ENCODE results near the gene CDH13. TPM values are rescaled to one million over a fixed set of nuclear protein-coding genes. Genes with fewer than 3 reads are reported as not detected.
A peak's percentile ranks its signal among the peaks of the same experiment; 100 is the strongest.

Gene CDH13
- total RNA-seq, 1 experiment from 2014 or later, result 49.3 TPM

GRCh38 chr16:83797013-83797412, 1170.2 kb downstream of the CDH13 start:
- no TSS peak for BruUV-seq (replicated peaks)
- TF ChIP-seq CTCF (IDR thresholded peaks at IDR 0.05; ENCODE audit: unreplicated experiment), result no peak

GRCh38 chr16:83799336-83799735, 1172.6 kb downstream of the CDH13 start:
- no peak for TF ChIP-seq CTCF (IDR thresholded peaks at IDR 0.05; ENCODE audit: unreplicated experiment)
- ChIA-PET CTCF (no interaction called here), POLR2A (no interaction called here)
- Mint-ChIP-seq H3K9me3 (ENCODE audit: unreplicated experiment) (no peaks in the 10 kb centered on the region), H3K27me3 (ENCODE audit: insufficient read depth, unreplicated experiment) (no peaks in the 10 kb centered on the region), H3K27ac (ENCODE audit: low read depth, unreplicated experiment) (no peak overlapping the region), H3K36me3 (ENCODE audit: insufficient read depth, unreplicated experiment) (no peaks in the 10 kb centered on the region), H3K4me1 (ENCODE audit: insufficient read depth, unreplicated experiment) (peaks cover 19% of the 10 kb centered on the region), H3K4me3 (ENCODE audit: unreplicated experiment) (no peak overlapping the region)
- intact Hi-C loops (cut with micrococcal nuclease), result no loop called here
- no TSS peak for BruUV-seq (replicated peaks)
- no peak for DNase-seq (ENCODE audit: unreplicated experiment)

More at GRCh38 chr16:83797013-83797412, 1170.2 kb downstream of the CDH13 start:
- no peak for DNase-seq (ENCODE audit: unreplicated experiment)
- no peak overlapping the region for H3K27ac Mint-ChIP-seq (ENCODE audit: low read depth, unreplicated experiment)
- CTCF ChIA-PET, result interaction anchor here (0.8 kb wide), 1 partner anchor 11 kb away, joined by 4 read pairs; no protein-coding TSS in a partner anchor
- peaks cover 6% of the 10 kb centered on the region for H3K36me3 Mint-ChIP-seq (ENCODE audit: insufficient read depth, unreplicated experiment)
- intact Hi-C loops (cut with micrococcal nuclease), result no loop called here
- POLR2A ChIA-PET, result no interaction called here
- no peak overlapping the region for H3K4me3 Mint-ChIP-seq (ENCODE audit: unreplicated experiment)
- peaks cover 7% of the 10 kb centered on the region for H3K4me1 Mint-ChIP-seq (ENCODE audit: insufficient read depth, unreplicated experiment)
- H3K9me3 Mint-ChIP-seq (ENCODE audit: unreplicated experiment), result peaks cover 7% of the 10 kb centered on the region
- no peaks in the 10 kb centered on the region for H3K27me3 Mint-ChIP-seq (ENCODE audit: insufficient read depth, unreplicated experiment)

- H3K4me3 Mint-ChIP-seq (ENCODE audit: unreplicated experiment), result peak overlapping the region; percentile 54
- intact Hi-C loops (cut with micrococcal nuclease), result no loop called here
- no peaks in the 10 kb centered on the region for H3K36me3 Mint-ChIP-seq (ENCODE audit: insufficient read depth, unreplicated experiment)
- no peaks in the 10 kb centered on the region for H3K9me3 Mint-ChIP-seq (ENCODE audit: unreplicated experiment)
- H3K27me3 Mint-ChIP-seq (ENCODE audit: insufficient read depth, unreplicated experiment), result no peaks in the 10 kb centered on the region
- TF ChIP-seq CTCF (IDR thresholded peaks at IDR 0.05; ENCODE audit: unreplicated experiment), result no peak
- H3K27ac Mint-ChIP-seq (ENCODE audit: low read depth, unreplicated experiment), result peak overlapping the region; percentile 52
- CTCF ChIA-PET, result no interaction called here
- POLR2A ChIA-PET, result no interaction called here
- peak; percentile 40 for DNase-seq (ENCODE audit: unreplicated experiment)
- H3K4me1 Mint-ChIP-seq (ENCODE audit: insufficient read depth, unreplicated experiment), result peaks cover 19% of the 10 kb centered on the region
- BruUV-seq (replicated peaks), result no TSS peak
Measured at GRCh38 chr16:83802135-83802534, 1175.4 kb downstream of the CDH13 start.

- Mint-ChIP-seq H3K9me3 (ENCODE audit: unreplicated experiment) (no peaks in the 10 kb centered on the region), H3K36me3 (ENCODE audit: insufficient read depth, unreplicated experiment) (no peaks in the 10 kb centered on the region), H3K27ac (ENCODE audit: low read depth, unreplicated experiment) (peak overlapping the region; percentile 52), H3K27me3 (ENCODE audit: insufficient read depth, unreplicated experiment) (no peaks in the 10 kb centered on the region), H3K4me3 (ENCODE audit: unreplicated experiment) (peak overlapping the region; percentile 54), H3K4me1 (ENCODE audit: insufficient read depth, unreplicated experiment) (peaks cover 19% of the 10 kb centered on the region)
- POLR2A ChIA-PET, result no interaction called here
- no peak for TF ChIP-seq CTCF (IDR thresholded peaks at IDR 0.05; ENCODE audit: unreplicated experiment)
- intact Hi-C loops (cut with micrococcal nuclease), result no loop called here
- no peak for DNase-seq (ENCODE audit: unreplicated experiment)
- CTCF ChIA-PET, result interaction anchor here (0.6 kb wide), 1 partner anchor 17 kb away, joined by 3 read pairs; no protein-coding TSS in a partner anchor
- no TSS peak for BruUV-seq (replicated peaks)
Measured at GRCh38 chr16:83802554-83803205, 1175.9 kb downstream of the CDH13 start.

Measured in MCF 10A (cell line).